Measurements from ENCODE around the gene LRRC42. TPM values are rescaled to one million over a fixed set of nuclear protein-coding genes. Genes with fewer than 3 reads are reported as not detected.
A peak's percentile ranks its signal among the peaks of the same experiment; 100 is the strongest.

LRRC42 gene
- total RNA-seq, 2 experiments from 2014 or later = 29.0 to 30.1 TPM

- Mint-ChIP-seq H3K27ac (no peak overlapping the region), H3K9me3 (peaks cover 2% of the 10 kb centered on the region), H3K4me1 (no peaks in the 10 kb centered on the region), H3K27me3 (no peaks in the 10 kb centered on the region), H3K36me3 (peaks cover 35% of the 10 kb centered on the region), H3K4me3 (no peak overlapping the region)
- no peak for DNase-seq
These were observed 16.7 kb upstream of the LRRC42 start for GRCh38 chr1:53929246-53929960.

- Mint-ChIP-seq H3K27me3 (no peaks in the 10 kb centered on the region), H3K27ac (no peak overlapping the region), H3K4me1 (no peaks in the 10 kb centered on the region), H3K36me3 (peaks cover 44% of the 10 kb centered on the region), H3K4me3 (no peak overlapping the region), H3K9me3 (peaks cover 4% of the 10 kb centered on the region)
- DNase-seq = no peak
These were observed 15.2 kb upstream of the LRRC42 start for GRCh38 chr1:53930932-53931331.

GRCh38 chr1:53931523-53931922, 14.6 kb upstream of the LRRC42 start:
- no peak overlapping the region for H3K27ac Mint-ChIP-seq
- H3K4me1 Mint-ChIP-seq = no peaks in the 10 kb centered on the region
- no peaks in the 10 kb centered on the region for H3K27me3 Mint-ChIP-seq
- H3K9me3 Mint-ChIP-seq = peaks cover 4% of the 10 kb centered on the region
- H3K4me3 Mint-ChIP-seq = no peak overlapping the region
- peaks cover 43% of the 10 kb centered on the region for H3K36me3 Mint-ChIP-seq
- DNase-seq = no peak

- H3K4me3 Mint-ChIP-seq = no peak overlapping the region
- peaks cover 51% of the 10 kb centered on the region for H3K36me3 Mint-ChIP-seq
- no peaks in the 10 kb centered on the region for H3K27me3 Mint-ChIP-seq
- H3K4me1 Mint-ChIP-seq = peaks cover 4% of the 10 kb centered on the region
- no peak overlapping the region for H3K27ac Mint-ChIP-seq
- peaks cover 4% of the 10 kb centered on the region for H3K9me3 Mint-ChIP-seq
- DNase-seq = no peak
These were observed 11.9 kb upstream of the LRRC42 start for GRCh38 chr1:53934170-53934765.

GRCh38 chr1:53936430-53936829, 9.7 kb upstream of the LRRC42 start:
- no peak for DNase-seq
- Mint-ChIP-seq H3K27me3 (no peaks in the 10 kb centered on the region), H3K36me3 (peaks cover 57% of the 10 kb centered on the region), H3K4me3 (no peak overlapping the region), H3K9me3 (peaks cover 4% of the 10 kb centered on the region), H3K27ac (no peak overlapping the region), H3K4me1 (peaks cover 6% of the 10 kb centered on the region)

GRCh38 chr1:53938136-53938830, 7.9 kb upstream of the LRRC42 start:
- Mint-ChIP-seq H3K27ac (no peak overlapping the region), H3K36me3 (peaks cover 52% of the 10 kb centered on the region), H3K9me3 (peaks cover 4% of the 10 kb centered on the region), H3K4me1 (peaks cover 16% of the 10 kb centered on the region), H3K27me3 (no peaks in the 10 kb centered on the region), H3K4me3 (no peak overlapping the region)
- DNase-seq = no peak

GRCh38 chr1:53942127-53942957, 3.8 kb upstream of the LRRC42 start:
- no peak for DNase-seq
- Mint-ChIP-seq H3K27ac (peak overlapping the region; percentile 6), H3K4me3 (peak overlapping the region; percentile 27), H3K27me3 (no peaks in the 10 kb centered on the region), H3K36me3 (peaks cover 39% of the 10 kb centered on the region), H3K9me3 (no peaks in the 10 kb centered on the region), H3K4me1 (peaks cover 31% of the 10 kb centered on the region)

- peaks cover 34% of the 10 kb centered on the region for H3K36me3 Mint-ChIP-seq
- peak overlapping the region; percentile 27 for H3K4me3 Mint-ChIP-seq
- no peak for DNase-seq
- H3K4me1 Mint-ChIP-seq = peaks cover 36% of the 10 kb centered on the region
- no peaks in the 10 kb centered on the region for H3K27me3 Mint-ChIP-seq
- H3K9me3 Mint-ChIP-seq = no peaks in the 10 kb centered on the region
- H3K27ac Mint-ChIP-seq = no peak overlapping the region
These were observed 3.1 kb upstream of the LRRC42 start for GRCh38 chr1:53943090-53943489.

- H3K27ac Mint-ChIP-seq = peak overlapping the region; percentile 16
- DNase-seq = no peak
- no peaks in the 10 kb centered on the region for H3K9me3 Mint-ChIP-seq
- H3K36me3 Mint-ChIP-seq = peaks cover 30% of the 10 kb centered on the region
- peaks cover 36% of the 10 kb centered on the region for H3K4me1 Mint-ChIP-seq
- H3K4me3 Mint-ChIP-seq = peak overlapping the region; percentile 93
- H3K27me3 Mint-ChIP-seq = no peaks in the 10 kb centered on the region
These were observed 2.6 kb upstream of the LRRC42 start for GRCh38 chr1:53943490-53944043.

- Mint-ChIP-seq H3K4me3 (peak overlapping the region; percentile 93), H3K4me1 (peaks cover 40% of the 10 kb centered on the region), H3K36me3 (peaks cover 24% of the 10 kb centered on the region), H3K27ac (peak overlapping the region; percentile 91), H3K9me3 (no peaks in the 10 kb centered on the region), H3K27me3 (no peaks in the 10 kb centered on the region)
- DNase-seq = no peak
These were observed 1.5 kb upstream of the LRRC42 start for GRCh38 chr1:53944469-53945182.

GRCh38 chr1:53945183-53945432, 1.0 kb upstream of the LRRC42 start:
- no peaks in the 10 kb centered on the region for H3K9me3 Mint-ChIP-seq
- H3K4me1 Mint-ChIP-seq = peaks cover 42% of the 10 kb centered on the region
- H3K27ac Mint-ChIP-seq = peak overlapping the region; percentile 91
- H3K27me3 Mint-ChIP-seq = no peaks in the 10 kb centered on the region
- H3K4me3 Mint-ChIP-seq = peak overlapping the region; percentile 93
- H3K36me3 Mint-ChIP-seq = peaks cover 22% of the 10 kb centered on the region
- no peak for DNase-seq

GRCh38 chr1:53945433-53946251, 508 bp upstream of the LRRC42 start, which contains the start of gene IFT25:
Gene IFT25 (minus strand): TSS chr1:53945699. CDS start chr1:53940082, 5,617 bp downstream.
- Mint-ChIP-seq H3K27me3 (no peaks in the 10 kb centered on the region), H3K27ac (peak within 1 kb of the TSS; percentile 91), H3K36me3 (peaks cover 20% of the 10 kb centered on the region), H3K4me1 (peaks cover 41% of the 10 kb centered on the region), H3K9me3 (no peaks in the 10 kb centered on the region), H3K4me3 (peak within 1 kb of the TSS; percentile 93)
- peak; percentile 96 for DNase-seq

GRCh38 chr1:53947172-53947907, 1.2 kb downstream of the LRRC42 start:
- peaks cover 20% of the 10 kb centered on the region for H3K36me3 Mint-ChIP-seq
- H3K4me1 Mint-ChIP-seq = peaks cover 41% of the 10 kb centered on the region
- no peaks in the 10 kb centered on the region for H3K9me3 Mint-ChIP-seq
- H3K27me3 Mint-ChIP-seq = no peaks in the 10 kb centered on the region
- no peak for DNase-seq
- H3K27ac Mint-ChIP-seq = peak overlapping the region; percentile 85
- H3K4me3 Mint-ChIP-seq = peak overlapping the region; percentile 91
